Renal cortical epithelial cell (primary cell): ENCODE results near the gene KIRREL3. TPM values are rescaled to one million over a fixed set of nuclear protein-coding genes. Genes with fewer than 3 reads are reported as not detected.

ENCODE experiments used
- DNase-seq: peaks from one replicate; pipeline ENCODE4 v3.0.0-alpha.2; 2011; ENCODE audit warnings: low read depth
- total RNA-seq: library from RNA; depleted of rRNA; stranded (reverse); fragments of >200 nt; gene quantifications from 2 replicates; pipeline ENCODE4 v1.2.3, GENCODE V29; 2014

The KIRREL3 gene
- total RNA-seq, 1 donor from 2014 or later, result 0.10 TPM

DNA sequence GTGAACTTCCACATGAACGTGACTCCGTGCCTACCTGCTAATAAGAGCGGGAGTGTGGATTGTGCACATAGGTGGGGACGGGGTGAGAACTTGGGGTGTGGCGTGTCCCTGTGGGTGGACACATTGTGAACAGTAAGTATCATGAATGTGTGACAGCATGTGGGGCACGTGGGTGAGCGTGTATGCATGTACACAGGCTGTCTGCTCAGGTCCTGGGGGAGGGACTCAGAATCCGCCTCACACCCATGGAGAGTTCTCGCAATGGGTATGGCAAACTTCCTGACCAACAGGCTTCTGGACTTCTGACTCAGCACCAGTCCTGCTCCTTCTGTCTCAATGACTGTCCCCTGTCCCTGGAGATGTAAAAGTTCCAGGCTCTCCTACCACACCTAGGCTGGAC, 422.1 kb downstream of the KIRREL3 start:
- DNase-seq, result no peak

DNA sequence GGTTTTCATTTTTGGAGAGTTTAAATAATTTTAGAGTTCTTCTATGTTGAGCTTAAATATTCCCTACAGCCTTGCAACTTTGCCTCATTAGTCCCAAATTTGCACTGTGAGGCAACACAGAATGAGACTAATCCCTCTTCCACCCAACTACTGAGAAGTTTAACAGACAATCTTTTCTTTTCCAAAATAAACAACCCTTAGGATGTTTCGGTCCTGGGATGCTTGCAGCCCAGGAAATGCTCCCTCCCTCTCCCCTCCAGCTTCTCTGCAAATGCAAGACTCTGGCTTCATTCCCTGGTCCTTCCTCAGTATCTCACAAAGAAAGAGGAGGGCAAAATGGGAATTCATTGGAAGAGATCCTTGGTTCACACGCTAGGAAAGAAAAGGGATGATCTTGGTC, 422.5 kb downstream of the KIRREL3 start:
- no peak for DNase-seq

DNA sequence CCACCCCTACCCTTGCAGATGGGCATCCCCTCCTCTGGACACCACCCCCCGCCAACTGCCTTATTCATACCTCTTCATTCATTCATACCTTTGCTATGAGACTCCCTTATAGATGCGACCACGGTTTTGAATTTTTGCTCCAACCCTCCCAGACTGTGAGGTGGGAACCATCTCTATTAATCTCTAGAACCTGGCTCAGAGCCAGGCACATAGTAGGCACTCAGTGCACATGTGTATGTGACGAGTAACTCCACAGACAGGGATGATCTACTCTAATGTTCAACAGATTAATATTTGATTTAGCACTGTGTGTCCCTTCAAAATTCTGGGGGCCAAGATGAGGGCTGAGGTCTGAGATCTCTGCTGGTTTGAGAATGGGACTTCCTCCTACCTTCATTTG, 424.7 kb downstream of the KIRREL3 start:
- no peak for DNase-seq

DNA sequence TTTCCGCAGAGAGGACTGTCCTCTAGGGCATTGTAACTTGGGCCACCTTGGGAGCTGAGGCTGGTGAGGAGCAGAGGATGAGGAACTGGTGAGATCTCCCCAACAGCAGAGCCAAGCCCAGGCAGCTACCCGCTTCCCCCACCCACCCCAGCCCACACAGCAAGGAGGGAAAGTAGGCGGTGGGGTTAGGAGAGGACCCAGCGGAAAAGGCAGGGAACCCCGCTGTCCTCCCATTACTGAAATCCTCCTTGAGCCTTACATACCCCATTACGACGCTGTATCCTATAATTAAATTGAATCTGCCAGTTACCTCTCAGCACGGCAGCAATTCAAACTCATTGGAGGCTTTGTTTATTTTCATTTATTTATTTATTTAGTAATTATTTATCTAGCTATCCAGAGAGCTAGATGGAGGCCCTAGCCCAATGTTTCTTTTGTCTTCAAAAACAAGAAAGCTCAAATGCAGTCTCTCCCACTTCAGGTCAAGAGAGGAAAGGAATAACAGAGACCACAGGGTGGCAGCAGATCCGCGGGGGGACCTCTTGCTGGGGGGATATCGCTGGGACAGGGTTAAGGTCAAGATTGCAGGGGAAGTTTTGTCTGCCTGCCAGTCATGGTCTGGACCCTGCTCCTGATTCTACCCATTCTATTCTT, 427.1 kb downstream of the KIRREL3 start:
- no peak for DNase-seq

DNA sequence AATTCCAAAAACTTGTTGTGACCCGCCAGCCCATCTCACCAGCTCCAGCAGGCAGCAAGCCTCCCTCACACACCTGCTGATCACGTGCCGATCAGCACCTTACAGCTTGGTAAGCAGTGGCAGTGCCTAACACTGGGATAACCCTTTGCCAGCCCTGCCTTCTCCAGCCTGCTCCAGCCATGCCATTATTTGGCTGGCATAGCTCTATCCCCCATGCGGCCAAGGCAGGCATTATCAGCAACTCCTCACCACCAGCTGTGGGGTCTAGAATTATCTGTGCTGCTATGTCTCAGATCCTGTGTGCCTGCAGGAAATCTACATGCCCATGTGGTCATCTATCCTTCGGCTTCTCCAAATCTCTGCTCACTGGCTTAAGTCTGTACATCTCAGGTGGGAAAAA, 430.1 kb downstream of the KIRREL3 start:
- DNase-seq, result no peak

DNA sequence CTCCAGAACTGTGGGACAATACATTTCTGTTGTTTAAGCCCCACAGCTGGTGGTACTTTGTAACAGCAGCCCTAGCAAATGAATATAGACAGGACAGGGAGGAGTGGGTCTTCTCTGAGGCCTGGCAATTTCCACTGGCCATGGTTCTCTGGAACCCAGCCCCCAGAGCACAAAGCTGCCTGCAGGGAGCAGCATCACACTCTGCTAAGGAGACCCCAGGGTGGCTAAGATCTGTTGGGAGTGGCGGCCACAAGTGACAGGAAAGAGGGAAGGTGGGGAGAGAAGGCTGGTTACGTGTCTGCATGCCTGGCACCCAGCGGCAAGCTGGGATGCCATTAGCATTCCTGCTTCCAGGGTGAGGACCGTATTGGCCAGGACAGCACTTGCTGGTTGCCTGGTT, 433.2 kb downstream of the KIRREL3 start:
- DNase-seq, result no peak

DNA sequence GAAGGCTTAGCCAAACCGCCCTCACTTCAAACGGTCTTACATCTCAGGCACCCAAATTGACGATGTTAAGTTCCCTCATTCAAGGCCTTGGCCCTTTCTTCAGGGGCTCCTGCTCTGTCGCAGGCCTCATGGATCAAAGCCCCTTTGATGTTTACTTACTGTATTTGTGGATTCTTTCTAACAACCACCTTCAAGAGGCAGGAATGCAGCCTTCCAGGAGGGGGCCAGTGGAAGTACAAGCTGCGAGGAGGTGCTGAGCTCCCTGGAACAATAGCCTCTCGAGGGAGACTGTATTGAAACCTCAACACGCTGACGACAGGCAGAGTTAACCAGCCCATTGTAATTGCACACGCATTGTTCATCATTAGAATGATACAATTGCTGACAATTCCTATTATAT, 436.0 kb downstream of the KIRREL3 start:
- DNase-seq, result no peak

DNA sequence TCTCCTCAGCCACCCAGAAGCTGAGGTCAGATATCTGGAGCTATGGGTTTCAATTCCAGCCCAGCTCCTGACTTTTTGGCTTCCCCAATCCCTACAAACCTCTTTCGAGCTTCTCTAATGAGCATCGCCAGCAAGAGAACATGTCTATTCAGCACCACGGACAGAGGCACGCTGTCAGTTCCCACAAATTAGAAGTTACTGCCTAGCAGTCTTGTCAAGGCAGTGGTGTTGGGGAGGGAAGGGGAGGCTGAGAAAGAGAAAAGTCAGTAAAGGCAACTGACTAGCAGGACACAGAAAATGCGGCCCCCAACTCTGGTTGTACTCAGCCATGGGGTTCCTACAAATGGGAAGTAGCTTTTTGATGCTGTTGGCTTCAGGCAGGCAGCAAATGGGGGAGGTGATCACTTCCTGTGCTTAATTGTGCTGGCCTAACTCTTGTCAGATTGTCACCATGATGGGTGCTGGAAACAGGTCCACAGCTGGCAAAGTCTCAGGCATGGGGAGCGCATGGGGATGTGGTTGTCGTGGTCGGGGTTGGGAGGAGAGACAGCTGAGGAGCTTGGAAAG, 439.2 kb downstream of the KIRREL3 start:
- DNase-seq, result peak; percentile 53

DNA sequence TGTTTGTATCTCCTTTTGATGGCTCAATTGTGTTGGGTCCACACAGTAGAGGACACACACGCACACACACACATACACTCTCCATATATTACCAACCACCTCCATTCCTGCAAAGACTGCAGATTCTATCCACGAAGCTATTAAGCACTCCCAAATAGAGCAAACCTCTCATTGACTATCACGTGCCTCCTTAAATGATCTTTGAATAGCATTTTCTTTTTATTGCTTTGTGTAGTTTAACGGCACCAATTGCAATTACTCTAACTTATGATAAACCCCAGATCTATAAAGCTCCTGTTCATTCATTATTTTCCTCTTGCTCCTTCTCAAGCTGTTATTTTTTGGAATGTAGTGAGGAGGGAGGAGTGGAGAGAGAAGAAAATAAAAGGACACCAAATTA, 440.3 kb downstream of the KIRREL3 start:
- no peak for DNase-seq

DNA sequence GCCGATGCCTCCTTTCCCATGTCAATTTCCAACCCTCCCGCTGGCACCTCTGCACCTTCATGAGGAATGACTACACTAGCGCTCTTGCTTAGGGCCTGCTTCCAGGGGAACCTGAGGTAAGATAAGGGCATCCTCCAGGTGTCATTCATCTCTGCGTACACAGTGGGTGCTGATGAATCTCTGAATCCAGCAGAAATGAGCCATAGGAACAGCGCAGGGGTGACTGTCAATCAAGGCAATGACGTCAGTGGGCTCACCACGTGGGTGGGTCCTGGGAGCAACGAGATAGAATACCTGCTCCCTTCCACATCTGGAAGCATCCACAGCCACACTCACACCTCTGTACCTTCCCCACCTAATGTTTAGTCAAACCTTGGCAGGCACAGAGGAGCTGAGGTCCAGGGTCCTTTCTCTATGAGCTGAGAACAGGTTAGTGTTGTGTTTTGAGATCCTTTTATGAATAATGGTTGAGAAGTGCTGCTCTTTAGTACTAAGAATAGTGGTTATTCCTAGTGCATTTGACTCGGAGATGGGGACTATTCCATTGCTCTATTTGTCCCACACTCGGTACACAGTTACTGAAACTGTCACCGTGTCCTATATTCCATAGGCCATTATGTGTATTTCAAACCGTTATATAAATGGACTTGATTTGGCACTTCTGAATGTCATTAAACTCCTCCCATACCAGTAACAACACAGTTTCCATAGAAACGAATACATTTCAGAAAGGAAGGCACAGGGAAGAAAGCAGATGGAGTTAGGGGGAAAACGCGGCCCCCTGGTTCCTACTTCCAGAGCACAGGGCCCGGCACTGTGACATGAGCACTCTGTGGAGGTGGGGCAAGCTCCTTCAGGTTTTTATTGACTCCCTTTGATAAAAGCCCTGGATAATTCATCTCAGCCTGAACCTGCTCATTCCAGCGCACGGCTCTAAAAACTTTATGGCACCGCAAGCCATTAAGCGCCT, 451.7 kb downstream of the KIRREL3 start:
- no peak for DNase-seq

DNA sequence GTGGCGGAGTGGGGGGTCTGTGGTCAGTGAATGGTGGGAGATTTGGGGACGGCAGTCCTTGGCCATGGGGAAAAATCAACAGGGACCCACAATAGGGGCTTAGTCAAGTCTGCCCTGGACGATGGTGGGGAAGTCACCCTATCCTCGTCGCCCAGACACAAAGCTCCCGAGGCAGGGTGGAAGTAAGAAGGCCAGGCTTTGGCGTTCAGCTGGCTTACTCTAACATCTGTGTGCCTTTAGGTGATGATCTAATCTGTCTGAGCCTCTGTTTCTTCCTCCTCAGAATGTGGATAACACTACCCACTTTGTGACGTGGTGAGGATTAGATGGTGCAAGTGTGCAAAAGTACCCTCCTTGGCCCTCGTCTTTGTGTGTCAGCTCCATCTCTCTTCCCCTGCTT, 452.9 kb downstream of the KIRREL3 start:
- no peak for DNase-seq

DNA sequence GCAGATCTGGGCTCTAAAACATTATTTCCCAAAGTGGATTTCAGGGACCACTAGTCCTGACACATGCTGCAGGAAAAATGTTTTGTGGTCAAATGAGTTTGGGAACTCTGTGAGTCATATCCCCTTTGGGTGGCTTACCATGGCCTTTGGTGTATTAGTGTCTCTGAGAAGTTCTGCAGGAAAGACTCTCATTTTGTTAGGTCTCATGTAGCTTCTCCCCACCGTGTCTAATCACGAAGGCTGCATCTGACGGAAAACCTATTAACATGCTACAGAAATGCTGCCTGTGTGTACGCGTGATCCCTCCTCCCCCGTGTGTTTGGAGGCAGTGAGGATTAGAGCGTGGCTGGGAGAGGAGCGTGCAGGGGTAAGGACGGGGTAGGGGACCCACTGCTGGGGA, 453.4 kb downstream of the KIRREL3 start:
- DNase-seq, result peak; percentile 48

DNA sequence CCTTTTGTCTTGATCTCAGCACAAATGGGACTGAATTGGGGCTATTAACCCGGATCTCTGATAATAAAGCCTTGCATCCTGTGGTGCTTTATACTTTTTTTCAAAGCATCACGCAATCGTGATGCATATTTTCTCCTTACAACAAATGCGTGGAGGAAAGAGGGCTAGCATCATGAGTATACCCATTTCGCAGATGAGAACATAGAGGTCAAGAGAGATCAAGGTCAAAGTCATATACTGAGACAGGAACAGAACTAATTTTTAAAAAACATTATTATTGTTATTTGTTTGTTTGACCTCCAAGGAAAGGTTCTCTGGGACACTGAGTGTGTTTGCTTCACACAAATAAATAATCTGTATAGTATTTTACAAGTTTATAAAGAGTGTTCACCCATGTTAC, 453.9 kb downstream of the KIRREL3 start:
- DNase-seq, result no peak

DNA sequence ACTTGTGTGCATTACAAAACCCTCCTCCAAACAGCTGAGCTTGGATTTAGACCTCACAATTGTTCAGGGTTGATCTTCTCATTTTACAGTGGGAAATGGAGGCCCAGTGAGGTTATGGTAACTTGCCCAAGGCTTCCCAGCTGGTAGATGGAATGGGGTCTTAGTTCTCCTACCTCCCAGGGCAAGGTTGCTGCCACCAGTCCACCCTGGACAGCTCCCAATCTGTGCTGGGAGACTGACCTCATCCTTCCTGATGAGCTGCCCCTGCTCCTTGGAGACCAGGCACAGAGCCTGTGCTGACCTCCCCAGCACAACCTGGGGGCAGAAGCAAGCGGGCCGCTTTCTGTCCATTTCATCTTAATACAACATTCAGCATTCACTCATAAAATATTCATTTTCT, 454.4 kb downstream of the KIRREL3 start:
- no peak for DNase-seq

DNA sequence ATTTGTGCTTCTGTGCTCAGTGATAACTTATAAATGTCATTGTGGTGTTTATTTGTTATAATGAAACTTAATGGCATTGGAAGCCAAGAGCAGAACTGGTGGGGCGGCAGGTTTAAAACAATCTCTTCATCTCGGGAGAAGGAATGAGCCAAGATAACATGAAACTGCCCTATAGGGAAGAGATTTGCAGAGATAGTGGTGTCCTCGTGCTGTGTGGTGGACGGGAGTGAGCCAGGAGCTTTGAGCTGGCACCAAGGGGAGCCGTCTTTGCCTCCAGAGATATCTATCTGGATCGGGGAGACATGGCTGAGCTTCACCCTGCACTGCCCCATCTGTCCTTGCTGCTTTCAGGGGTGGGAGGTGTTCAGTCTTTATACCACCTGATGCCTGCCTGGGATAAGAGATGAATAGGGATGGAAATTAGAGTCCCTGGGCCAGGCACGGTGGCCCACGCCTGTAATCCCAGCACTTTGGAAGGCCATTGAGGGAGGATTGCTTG, 455.5 kb downstream of the KIRREL3 start:
- no peak for DNase-seq

DNA sequence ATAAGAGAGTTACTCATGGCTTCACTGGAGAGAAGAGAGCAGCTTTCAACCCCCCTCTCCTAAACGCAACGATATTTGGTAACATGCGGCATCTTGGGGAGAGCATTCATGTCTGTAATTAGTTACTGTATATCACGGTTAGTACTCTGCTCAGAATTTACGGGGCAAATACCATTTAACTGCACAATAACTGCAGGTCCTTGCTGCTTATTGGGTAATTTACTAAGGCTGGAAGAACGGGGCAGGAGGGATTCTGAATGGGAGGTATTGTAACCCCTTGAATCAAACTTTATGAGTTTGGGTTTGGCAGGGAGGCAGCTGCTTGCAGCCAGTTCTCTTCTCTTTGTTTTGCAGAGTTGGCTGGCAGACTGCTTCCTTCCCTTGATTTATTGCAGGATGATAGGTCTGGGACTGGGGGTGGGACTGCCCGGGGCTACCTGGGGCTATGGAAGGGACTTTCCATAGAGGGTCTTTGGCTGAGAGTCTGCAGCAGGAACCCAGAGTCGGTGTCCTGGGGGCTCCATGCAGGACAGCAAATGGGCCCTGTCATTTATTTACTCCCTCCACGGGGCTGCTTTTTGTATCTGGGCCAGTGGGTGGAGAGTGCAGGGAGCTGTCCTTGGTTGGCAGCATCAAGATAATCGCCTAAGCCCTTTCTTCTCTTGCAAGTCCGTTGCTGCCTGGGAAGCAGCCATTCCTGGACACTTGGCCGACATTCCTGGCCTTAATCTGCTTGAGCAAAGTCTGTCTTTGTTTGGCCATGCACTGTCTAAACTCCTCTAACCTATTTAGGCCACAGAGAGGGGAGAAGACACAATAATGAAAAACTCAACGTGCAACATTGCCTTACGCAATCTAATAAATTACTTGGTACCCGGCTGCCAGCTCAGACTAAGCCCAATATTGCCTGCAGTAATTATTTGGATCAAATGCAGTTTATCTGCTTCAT, 456.2 kb downstream of the KIRREL3 start:
- peak; percentile 38 for DNase-seq

DNA sequence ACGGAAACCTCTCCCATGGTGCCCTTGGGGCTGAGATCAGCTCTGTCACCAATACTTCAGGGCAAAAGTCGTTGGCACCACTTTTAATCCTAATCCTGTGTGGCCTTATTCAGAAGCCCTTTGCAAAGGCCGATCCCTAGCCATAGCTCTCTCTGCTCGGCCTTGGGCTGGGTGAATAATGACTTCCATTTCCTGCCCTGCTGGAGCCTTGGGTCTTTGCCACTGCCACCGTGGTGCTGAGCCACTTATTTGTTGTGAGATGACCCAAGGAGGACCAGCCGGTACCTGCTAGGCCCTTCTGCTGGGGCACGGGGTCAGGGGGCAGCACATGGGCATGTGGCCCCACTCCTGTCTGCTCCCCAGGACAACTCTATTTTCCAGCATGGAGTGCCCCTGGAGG, 456.9 kb downstream of the KIRREL3 start:
- DNase-seq, result no peak

DNA sequence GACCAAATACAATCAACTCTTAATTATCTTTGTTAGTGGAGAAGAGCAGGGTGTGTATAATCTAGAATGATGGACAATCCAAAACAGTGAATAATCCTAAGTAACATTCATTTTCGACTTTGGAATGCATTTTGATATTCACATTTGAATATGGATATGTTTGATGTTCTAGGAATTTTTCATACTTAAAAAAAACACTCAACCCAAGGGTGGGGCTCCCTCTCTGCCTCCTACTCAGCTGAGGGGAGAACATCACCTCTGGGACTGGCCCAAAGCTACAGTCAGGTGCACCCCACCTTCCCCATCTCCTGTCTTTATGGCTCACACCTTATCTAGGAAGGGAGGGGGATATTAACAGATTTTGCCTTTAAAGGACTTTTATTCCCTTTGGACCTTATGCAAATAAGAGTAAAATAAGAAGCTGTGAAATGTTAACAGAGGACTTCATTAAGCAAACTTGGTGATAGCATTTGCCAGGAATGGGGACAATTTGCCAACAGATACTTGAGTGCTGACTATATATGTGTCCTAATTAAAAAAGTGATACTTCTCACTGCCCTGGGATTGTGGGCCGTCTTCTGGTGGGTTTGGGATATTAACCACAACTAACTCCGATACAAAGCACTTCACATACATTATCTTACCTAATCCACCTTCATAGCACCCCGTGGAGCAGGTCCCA, 458.1 kb downstream of the KIRREL3 start:
- no peak for DNase-seq

DNA sequence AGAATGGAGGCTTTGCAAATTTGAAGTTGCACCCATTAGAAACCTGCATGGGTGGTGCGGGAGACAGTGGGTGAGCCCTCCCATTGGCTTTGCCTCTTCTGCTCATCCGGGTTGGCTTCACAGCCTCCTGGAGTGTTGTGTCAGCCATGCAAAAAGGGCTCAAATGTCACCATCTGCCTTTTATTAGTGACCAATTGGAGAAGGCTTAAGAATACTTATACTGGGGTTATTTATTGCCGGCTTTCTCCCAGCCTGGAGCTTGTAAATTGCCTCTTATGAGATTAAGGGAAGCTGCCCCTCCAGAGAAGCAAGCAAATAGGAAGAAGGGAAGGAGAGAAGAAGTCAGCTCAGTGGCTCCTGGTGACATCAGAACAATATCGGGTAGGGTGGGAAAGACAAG, 462.5 kb downstream of the KIRREL3 start:
- DNase-seq, result no peak

DNA sequence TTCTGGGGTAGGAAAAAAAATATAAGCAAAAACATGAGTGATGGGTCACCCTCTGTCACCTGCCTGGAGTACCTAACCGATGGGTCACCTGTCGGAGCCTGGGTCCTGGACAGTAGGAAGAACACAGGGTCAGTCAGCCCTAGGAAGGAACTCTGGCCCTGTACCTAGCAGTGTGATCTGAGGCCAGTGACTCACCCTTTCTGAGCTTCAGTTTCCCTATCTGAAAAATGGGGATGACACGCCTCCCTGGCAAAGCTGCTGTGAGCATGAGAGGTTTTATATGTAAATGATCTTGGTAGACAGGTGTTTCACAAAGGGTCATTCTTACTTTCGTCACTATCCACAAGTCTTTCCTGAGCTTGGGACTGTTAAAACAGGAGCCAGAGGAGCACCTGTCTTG, 463.1 kb downstream of the KIRREL3 start:
- no peak for DNase-seq
